HT1080 (cell line): ENCODE results near the gene C9orf78. TPM values are rescaled to one million over a fixed set of nuclear protein-coding genes. Genes with fewer than 3 reads are reported as not detected.
A peak's percentile ranks its signal among the peaks of the same experiment; 100 is the strongest.

ENCODE experiments used
- DNase-seq: peaks from one replicate; pipeline ENCODE4 v3.0.0-alpha.2; 2015; ENCODE audit warnings: low read depth
- polyA plus RNA-seq, 2 experiments: library from polyadenylated mRNA; depleted of rRNA; stranded (reverse); fragments of >200 nt; gene quantifications; 2 replicates each; pipeline ENCODE4 v1.2.3, GENCODE V29; 2015
- total RNA-seq: library from RNA; depleted of rRNA; stranded (reverse); fragments of >200 nt; shearing (Covaris generic); gene quantifications from 2 replicates; pipeline ENCODE4 v1.2.3, GENCODE V29; 2014; rRNA removed

C9orf78 gene
- total RNA-seq: 86.5 and 101 TPM in 2 replicates
- 79.0 and 117 TPM in 2 replicates for polyA plus RNA-seq (2015; cell fraction: cytosol; rRNA removed)
- 24.4 and 32.4 TPM in 2 replicates for polyA plus RNA-seq (2015; cell fraction: nucleus; rRNA removed)

- peak; percentile 88 for DNase-seq
Measured at GRCh38 chr9:129835128-129835859, at the start of gene C9orf78, which contains the start of gene USP20. TSS of gene C9orf78 (minus strand) at chr9:129835275. CDS start at chr9:129835221, 54 bp downstream. TSS of gene USP20 (plus strand) at chr9:129835458. CDS start at chr9:129852556, 17,098 bp downstream.

GRCh38 chr9:129884220-129885017, 49.3 kb upstream of the C9orf78 start:
- DNase-seq: peak; percentile 81

DNA sequence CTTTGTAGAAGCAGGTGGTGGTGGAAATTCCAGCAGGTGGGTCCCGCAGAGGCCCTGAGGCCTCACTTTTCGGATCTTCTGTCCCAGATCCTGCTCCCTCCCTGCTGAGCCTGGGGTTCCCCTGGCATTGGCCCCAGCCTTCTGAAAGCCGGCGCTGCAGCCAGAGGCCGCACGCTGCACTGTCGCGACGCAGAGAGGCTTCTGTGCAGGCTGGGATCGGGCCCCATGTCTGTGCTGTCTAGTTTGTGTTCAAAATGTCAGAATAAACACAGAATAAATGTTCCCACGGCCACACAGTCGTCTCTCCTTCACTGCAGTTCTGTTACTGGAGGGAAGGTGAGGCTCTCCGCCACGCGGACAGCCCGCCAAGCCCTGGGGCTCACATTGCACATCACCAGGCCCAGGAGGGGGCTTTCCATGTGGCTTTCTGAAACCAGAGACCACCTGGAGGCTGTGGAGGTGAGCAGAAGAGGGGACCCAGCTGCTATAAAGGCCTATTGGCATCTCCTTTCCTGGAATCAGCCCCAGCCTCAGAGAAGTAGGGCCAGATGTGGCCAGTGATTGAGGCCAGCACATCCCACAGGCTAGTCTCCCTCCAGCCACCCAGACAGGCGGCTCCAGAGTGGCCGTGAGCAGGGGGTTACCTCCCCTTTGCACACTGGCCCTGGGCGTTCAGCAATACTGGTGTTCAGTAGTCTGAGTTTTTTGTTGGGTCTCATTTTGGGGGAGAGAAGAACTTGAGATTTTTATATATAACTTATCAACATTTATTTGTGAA, 46.7 kb upstream of the C9orf78 start:
- no peak for DNase-seq

- DNase-seq: no peak
Measured at GRCh38 chr9:129880654-129881546, 45.8 kb upstream of the C9orf78 start.

DNA sequence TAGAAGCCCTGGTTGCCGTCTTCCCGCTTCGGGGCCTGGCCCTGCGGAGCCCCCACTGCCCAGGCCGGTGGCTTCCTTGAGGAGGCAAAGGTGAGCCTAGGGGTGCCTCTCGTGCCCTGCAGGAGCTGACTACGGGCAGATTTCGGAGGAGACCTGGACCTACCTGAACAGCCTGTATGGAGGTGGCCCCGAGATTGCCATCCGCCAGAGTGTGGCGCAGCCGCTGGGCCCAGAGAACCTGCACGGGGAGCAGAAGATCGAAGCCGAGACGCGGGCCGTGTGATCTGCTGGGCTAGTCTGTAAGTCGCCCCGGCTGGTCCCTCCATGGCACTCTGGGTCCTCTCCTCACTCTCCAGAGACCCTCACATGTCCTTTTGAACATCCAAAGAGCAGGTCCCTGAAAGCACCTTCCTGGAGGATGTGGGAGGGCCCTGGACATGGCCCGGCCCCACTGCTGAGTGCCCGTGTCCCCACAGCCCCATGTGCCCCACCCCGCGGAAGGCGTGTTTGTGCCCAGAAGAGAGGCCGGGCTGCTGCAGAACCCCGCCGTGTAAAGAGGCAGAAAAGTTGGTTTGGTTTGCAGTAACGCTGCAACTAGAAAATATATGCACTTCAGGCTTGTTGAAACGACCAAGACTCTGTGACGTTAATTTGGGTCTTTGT, 45.0 kb upstream of the C9orf78 start:
- DNase-seq: no peak

- no peak for DNase-seq
Measured at GRCh38 chr9:129879103-129879699, 44.1 kb upstream of the C9orf78 start.

DNA sequence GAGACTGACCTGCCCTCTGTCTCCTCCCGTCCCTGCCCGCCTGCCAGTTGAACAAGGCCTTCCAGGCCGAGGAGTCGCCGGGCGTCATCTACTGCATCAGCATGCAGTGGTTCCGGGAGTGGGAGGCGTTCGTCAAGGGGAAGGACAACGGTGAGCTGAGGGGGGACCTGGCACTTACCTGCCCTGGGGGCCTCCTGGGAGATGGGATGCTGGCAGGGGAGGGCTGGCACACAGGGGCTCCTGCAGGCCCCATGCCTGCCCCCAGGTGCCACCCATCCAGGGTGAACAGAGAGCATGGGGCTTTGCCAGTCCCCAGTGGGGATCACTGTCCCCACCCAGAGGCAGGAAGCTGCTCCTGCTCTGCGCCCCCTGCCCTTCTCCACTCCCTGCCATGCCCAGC, 43.2 kb upstream of the C9orf78 start:
- DNase-seq: no peak

DNA sequence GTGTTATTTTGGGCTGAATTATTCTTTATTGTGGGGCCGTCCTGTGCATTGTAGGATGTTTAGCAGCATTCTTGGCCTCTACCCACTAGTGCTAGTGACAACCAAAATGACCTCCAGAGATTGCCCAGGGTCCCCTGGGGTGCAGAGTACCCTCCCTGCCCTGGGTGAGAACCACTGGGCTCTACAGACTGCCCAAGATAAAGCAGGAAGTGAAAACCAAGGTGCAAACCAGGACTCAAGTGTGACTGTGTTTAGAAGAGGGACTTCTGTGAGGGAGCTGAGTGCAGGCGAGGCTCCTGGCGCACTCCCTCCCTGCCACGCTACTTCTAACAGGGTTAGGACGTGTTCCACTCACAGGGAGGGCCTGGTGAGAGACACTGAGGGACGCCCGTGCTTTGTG, 41.7 kb upstream of the C9orf78 start:
- no peak for DNase-seq

- no peak for DNase-seq
Measured at GRCh38 chr9:129875687-129876395, 40.8 kb upstream of the C9orf78 start.

DNA sequence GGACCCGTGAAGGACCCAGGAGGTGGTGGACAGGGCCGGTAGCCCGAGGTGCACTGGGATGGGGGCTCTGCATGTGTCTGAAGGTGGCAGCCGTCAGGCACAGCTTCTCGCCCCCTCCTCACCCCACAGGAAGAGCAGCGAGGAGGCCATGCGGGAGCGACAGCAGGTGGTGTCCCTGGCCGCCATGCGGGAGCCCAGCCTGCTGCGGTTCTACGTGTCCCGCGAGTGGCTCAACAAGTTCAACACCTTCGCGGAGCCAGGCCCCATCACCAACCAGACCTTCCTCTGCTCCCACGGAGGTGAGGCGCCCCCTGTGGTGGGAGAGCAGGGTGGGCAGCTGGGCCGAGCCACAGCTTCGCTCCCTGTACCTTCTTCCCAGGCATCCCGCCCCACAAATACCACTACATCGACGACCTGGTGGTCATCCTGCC, 40.1 kb upstream of the C9orf78 start:
- DNase-seq: no peak

- DNase-seq: no peak
Measured at GRCh38 chr9:129874261-129875101, 39.4 kb upstream of the C9orf78 start.

- DNase-seq: no peak
Measured at GRCh38 chr9:129873563-129874190, 38.6 kb upstream of the C9orf78 start.

- DNase-seq: no peak
Measured at GRCh38 chr9:129871046-129871445, 36.0 kb upstream of the C9orf78 start.

- DNase-seq: no peak
Measured at GRCh38 chr9:129869585-129870501, 34.8 kb upstream of the C9orf78 start.

- peak; percentile 40 for DNase-seq
Measured at GRCh38 chr9:129868872-129869486, 33.9 kb upstream of the C9orf78 start.
